WI38 (cell line): ENCODE data around the gene SNED1.

Experiments used
- H3K4me3 ChIP-seq: 2 replicates; pipeline ENCODE4 v1.5.1; 2011; ENCODE audit warnings: low read depth, mild to moderate bottlenecking, control low read depth, low read length
- CTCF ChIP-seq: IDR thresholded peaks from 2 replicates; pipeline ENCODE4 v1.5.1; 2012; ENCODE audit warnings: low read depth, mild to moderate bottlenecking, control low read depth, low read length

The SNED1 gene

DNA sequence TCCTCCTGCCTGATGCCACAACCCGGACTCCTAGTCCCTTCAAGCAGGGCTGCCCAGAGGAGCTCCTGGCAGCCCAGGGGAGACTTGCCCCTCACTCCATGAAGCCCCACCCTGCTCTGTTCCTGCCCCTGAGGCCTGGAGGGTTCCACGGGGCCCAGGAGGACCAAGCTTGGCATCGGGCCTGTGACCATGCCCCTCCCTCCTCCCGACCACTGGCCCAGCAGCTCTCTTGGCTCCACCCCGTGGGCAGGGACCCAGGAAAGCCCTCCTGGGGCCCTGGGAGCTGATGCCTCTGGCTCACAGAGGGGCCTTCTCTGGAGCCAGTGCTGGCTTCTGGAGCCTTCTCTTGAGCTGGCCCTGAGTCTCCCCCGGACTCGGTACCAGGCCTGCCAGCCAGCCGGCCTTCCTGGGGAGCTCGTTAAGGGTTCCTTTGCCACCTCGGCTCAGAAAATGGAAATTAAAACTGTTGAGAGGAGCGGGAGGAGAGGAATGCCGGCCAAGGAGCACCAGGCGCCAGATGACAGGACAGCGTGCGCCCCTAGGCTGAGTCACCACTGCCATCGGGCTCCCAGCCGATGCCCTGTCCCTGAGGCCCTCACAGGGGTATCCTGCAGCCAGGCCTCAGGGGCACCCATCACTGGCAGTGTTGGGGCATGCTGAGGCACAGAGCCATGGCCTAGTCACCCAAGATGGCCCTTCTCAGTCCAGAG lies 40.6 kb upstream of the SNED1 start:
- H3K4me3 ChIP-seq: no peak overlapping the region
- no peak for TF ChIP-seq CTCF

DNA sequence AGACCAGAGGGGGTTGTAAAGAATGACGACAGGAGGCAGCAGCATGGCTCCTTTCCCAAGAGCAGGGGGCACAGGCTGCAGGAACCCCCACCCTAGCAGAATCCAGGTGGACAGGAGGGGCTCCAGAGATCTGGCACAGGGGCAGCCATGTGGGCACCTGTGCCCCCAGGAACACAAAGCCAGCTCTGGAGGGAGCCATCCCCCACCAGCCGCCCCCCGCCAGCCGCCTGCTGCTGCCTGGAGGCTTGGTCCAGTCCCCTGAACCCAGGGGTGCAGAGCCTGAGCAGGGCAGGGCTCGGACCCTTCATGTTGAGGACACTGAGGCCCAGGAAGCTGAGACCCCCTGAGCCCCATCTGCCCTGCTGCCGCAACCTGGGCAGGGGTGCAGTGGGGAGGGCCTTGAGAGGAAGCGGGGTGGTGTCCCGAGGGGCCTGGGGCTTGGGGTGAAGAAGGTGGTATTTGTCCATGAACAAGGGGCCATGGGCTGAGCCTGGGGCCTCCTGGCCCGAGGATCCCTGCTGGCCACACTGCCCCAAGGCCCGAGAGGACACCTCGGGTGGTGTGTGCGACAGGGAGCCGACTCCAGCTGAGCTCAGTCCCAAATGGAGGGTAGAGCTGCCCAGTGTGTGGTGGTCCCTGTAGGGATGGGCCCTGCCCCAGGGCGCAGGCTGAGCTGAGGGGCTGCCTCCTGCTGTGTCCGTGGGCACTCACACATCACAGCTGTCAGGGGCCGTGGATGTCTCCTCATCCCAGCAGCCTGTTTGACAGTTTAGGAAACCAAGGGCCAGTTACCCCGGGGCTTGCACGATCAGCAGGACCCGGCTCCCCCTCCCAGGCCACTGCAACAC lies 39.8 kb upstream of the SNED1 start:
- TF ChIP-seq CTCF: no peak
- no peak overlapping the region for H3K4me3 ChIP-seq

DNA sequence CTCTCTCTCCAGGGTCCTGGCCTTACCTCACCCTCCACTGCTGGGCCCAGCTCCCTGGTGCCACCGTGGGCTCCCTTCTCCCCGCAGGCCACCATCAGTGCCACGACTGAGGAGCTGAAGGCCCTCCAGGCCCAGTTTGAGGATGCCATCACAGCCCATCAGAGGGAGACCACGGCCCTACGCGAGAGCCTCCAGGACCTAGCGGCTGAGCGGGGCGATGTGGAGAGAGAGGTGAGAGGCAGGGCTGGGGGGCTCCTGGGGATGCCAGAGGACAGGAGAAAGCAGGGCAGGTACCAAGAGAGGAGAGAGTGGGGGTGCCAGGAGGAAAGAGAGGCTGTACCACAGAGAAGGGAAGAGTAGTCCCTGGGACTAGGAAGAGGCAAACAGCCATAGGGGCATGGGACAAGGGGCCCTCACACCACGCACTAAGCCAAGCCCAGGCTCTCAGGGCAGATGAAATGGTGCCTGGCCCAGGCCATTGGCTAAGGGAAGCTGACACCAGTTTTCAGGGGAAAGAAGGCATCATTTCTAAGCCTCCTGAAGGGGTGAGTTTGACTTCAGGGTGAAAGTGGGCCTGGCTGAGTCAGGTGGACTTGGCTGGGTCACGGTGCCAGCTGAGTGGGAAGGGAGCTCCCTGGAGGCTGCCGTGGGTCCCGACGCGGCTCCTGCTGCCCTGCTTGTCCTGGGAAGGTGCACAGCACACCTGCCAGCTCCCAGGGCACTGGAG lies 39.0 kb upstream of the SNED1 start:
- no peak for TF ChIP-seq CTCF

DNA sequence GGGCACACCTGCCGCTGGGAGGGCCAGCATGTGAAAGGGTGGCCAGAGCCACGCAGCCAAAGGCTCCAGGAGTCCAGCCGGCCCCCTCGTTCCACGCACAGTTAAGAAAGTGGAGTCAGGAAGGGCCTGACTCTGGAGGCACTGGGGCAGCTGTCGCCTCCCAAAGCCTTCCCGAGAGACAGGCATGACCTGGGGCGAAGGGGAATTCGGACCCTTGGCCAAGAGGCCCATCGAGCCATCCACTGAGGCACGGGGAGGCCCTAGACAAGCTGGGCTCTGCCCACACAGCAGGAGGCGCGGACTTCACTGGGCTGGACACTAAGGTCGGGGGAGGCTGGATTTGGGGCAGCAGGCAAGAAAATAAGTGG lies 38.5 kb upstream of the SNED1 start:
- H3K4me3 ChIP-seq: no peak overlapping the region

More for the DNA sequence above, 39.0 kb upstream of the SNED1 start:
- H3K4me3 ChIP-seq: no peak overlapping the region

GRCh38 chr2:240960309-240960970 lies 38.0 kb upstream of the SNED1 start:
- no peak for TF ChIP-seq CTCF
- H3K4me3 ChIP-seq: no peak overlapping the region

More for the DNA sequence above, 38.5 kb upstream of the SNED1 start:
- TF ChIP-seq CTCF: no peak

DNA sequence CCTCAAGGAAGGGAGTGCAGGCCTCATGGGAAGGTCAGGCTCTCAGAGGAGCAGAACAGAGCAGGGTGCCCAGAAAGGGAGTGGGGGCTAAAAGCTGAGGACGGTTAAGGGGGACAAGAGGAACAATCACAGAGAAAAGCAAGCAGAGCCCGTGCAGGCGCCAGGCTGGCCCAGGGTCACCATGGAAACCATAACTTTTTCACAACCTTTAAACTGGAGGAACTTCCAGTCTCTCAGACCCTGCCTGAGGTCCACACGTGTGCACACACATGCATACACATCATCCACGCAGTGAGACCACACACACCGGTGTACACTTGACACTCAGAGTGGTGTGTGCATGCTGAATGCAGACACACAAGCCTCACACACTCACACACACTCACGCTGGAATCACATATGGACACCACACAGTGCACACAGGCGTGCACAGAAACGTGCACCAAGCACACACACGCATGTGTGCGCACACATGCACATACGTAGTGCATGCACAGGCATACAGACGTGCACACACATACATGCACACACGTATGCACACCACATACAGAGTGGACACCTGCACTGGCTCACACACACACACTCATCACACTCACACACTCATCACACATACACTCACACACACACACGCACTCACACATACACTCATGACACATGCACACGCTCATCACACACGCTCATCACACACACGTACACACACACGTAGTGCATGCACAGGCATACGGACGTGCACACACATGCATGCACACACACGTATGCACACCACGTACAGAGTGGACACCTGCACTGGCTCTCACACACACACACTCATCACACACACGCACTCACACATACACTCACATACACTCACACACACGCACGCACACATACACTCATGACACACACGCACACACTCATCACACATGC lies 37.2 kb upstream of the SNED1 start:
- TF ChIP-seq CTCF: no peak
- no peak overlapping the region for H3K4me3 ChIP-seq
